ENCODE data around the gene STAC3.

Gene STAC3

GRCh38 chr12:57219993-57220754, 30.8 kb downstream of the STAC3 start (continued):
- TF ChIP-seq PRDM2 (tag by site-specific recombination; IDR thresholded peaks at IDR 0.05; ENCODE audit: borderline replicate concordance): no peak
- no peak for TF ChIP-seq SETDB1 (IDR thresholded peaks at IDR 0.05; ENCODE audit: insufficient read length, low read length)
- TF ChIP-seq SP7 (tag by site-specific recombination; IDR thresholded peaks at IDR 0.05): peak; percentile 31; the same call in 1 of the 2 replicates
- no peak for TF ChIP-seq ZNF157 (tag by site-specific recombination; IDR thresholded peaks at IDR 0.05)
- TF ChIP-seq ZNF184 (tag by site-specific recombination; IDR thresholded peaks at IDR 0.05): no peak

GRCh38 chr12:57219205-57219992, 31.6 kb downstream of the STAC3 start:
- POLR2A ChIA-PET: interaction anchor here (4.8 kb wide), 1 partner anchor 11 kb away, joined by 44 read pairs; the partner anchor contains the start of gene SHMT2
- no peak for TF ChIP-seq ZFHX2 (tag by site-specific recombination; conservative IDR thresholded peaks at IDR 0.05)
- no peak for TF ChIP-seq PRDM1 (tag by site-specific recombination; IDR thresholded peaks at IDR 0.05)
- TF ChIP-seq KLF9 (tag by site-specific recombination; IDR thresholded peaks at IDR 0.05; ENCODE audit: low read depth): no peak
- TF ChIP-seq ZEB2 (tag by site-specific recombination; IDR thresholded peaks at IDR 0.05): peak; percentile 50; the same call in 1 of the 2 replicates
- TF ChIP-seq IKZF3 (tag by site-specific recombination; IDR thresholded peaks at IDR 0.05): peak; percentile 18; the same call in 1 of the 2 replicates
- no peak for TF ChIP-seq ZNF148 (tag by site-specific recombination; IDR thresholded peaks at IDR 0.05; ENCODE audit: borderline replicate concordance)
- no peak for TF ChIP-seq ZNF48 (tag by site-specific recombination; IDR thresholded peaks at IDR 0.05)
- TF ChIP-seq MYNN (tag by site-specific recombination; IDR thresholded peaks at IDR 0.05; ENCODE audit: borderline replicate concordance): no peak
- TF ChIP-seq ZSCAN5A (tag by site-specific recombination; IDR thresholded peaks at IDR 0.05): no peak
- no peak for TF ChIP-seq OSR2 (tag by site-specific recombination; IDR thresholded peaks at IDR 0.05)
- TF ChIP-seq HIC1 (tag by site-specific recombination; IDR thresholded peaks at IDR 0.05): peak; percentile 0; the same call in 1 of the 2 replicates
- TF ChIP-seq PATZ1 (tag by site-specific recombination; IDR thresholded peaks at IDR 0.05): peak; percentile 54; the same call in 1 of the 2 replicates
- TF ChIP-seq ZNF366 (tag by site-specific recombination; conservative IDR thresholded peaks at IDR 0.05): 0 out of 2 replicates have a peak, but pooled peaks have one; percentile 16
- TF ChIP-seq ZNF785 (tag by site-specific recombination; IDR thresholded peaks at IDR 0.05): no peak
- no peak for TF ChIP-seq ZNF335 (tag by site-specific recombination; conservative IDR thresholded peaks at IDR 0.05)

More at GRCh38 chr12:57219205-57219992, 31.6 kb downstream of the STAC3 start:
- Histone ChIP-seq H3K27ac (ENCODE audit: extremely low read depth, low read depth, low read length) (no peak overlapping the region), H3K4me1 (ENCODE audit: control insufficient read depth, insufficient read depth, low read length) (no peaks in the 10 kb centered on the region; the same call in 1 of the 2 replicates), H3K9me3 (ENCODE audit: control insufficient read depth, insufficient read depth, low read depth, low read length) (no peaks in the 10 kb centered on the region), H3K4me3 (ENCODE audit: low read depth, low read length) (no peak overlapping the region), H3K36me3 (ENCODE audit: control insufficient read depth in 2 of 2, insufficient read depth in 1 of 2, low read length in 2 of 2) (no peaks in the 10 kb centered on the region)
- CTCF ChIA-PET: interaction anchor here (0.7 to 8.8 kb wide), 2 partner anchors 18 to 641 kb away, joined by 3 to 628 read pairs; partner anchors contain the start of gene SHMT2

Data from HEK293 (cell line).